Psoas muscle (tissue), 8 donors: ENCODE data around the gene LLCFC1. TPM values are rescaled to one million over a fixed set of nuclear protein-coding genes. Genes with fewer than 3 reads are reported as not detected.

ENCODE experiments used
- ATAC-seq, 4 donors: fragments of 200-7000 bp; cut with Tn5 transposase; one replicate each; pipeline ENCODE4 v1.9.1; 2020; ENCODE audit warnings: moderate library complexity in 3 of 4, mild to moderate bottlenecking in 2 of 4
- DNase-seq, 2 donors: peaks; one replicate each; pipeline ENCODE4 v3.0.0-alpha.2; 2020
- H3K27ac ChIP-seq: fragments of 200-600 bp; one replicate; pipeline ENCODE4 v1.8.0; 2022
- H3K27me3 ChIP-seq, 3 donors: fragments of 200-600 bp in 1 of 3; one replicate each; pipeline versions ENCODE4 v1.6.1 to v1.8.0; 2013 to 2022; ENCODE audit warnings: low read length in 2 of 3, mild to moderate bottlenecking in 2 of 3, moderate library complexity in 1 of 3; ENCODE audit not compliant: insufficient read depth in 3 of 3
- H3K36me3 ChIP-seq, 2 donors: fragments of 200-600 bp in 1 of 2; one replicate each; pipeline versions ENCODE4 v1.6.1 to v1.8.0; 2013 to 2022; ENCODE audit warnings: low read depth in 1 of 2, mild to moderate bottlenecking in 1 of 2, moderate library complexity in 1 of 2; ENCODE audit not compliant: insufficient read depth in 1 of 2
- H3K4me1 ChIP-seq: fragments of 200-600 bp; one replicate; pipeline ENCODE4 v1.8.0; 2022
- H3K4me3 ChIP-seq: fragments of 200-600 bp; one replicate; pipeline ENCODE4 v1.8.0; 2022; ENCODE audit warnings: mild to moderate bottlenecking
- H3K9me3 ChIP-seq: fragments of 200-600 bp; one replicate; pipeline ENCODE4 v1.8.0; 2022
- WGBS, 3 donors: extraction: QIAGEN DNeasy Blood & Tissue Kit; methylation state at CpG; one replicate each; pipeline versions ENCODE4 v1.1.6 to v1.1.7; 2013; 5-methylcytosine and 5-hydroxymethylcytosine counted together
- intact Hi-C, 2 donors: fragments of 100-400 bp; cut with DNase I; formaldehyde crosslinking; loops; one replicate each; pipeline versions ENCODE4 v1.11.0 to v1.14.2; 2022
- polyA plus RNA-seq, 3 donors: library from polyadenylated mRNA; stranded (reverse); fragments of 200-250 nt; gene quantifications; one replicate each; pipeline ENCODE4 v1.2.3, GENCODE V29; 2013
- total RNA-seq, 4 donors: library from RNA; stranded (reverse); fragmentation: NEBNext Ultra II Directional in 2 of 4; extraction: Animal tissue kit (Norgen Biotek cat#: 25700) in 2 of 4; gene quantifications; one replicate each; pipeline versions ENCODE4 v1.2.1 to v1.2.4, GENCODE V29; 2021 to 2023
- TF ChIP-seq, protein P1 (sequence below): fragments of 200-600 bp; IDR thresholded peaks from one replicate; pipeline ENCODE4 v1.8.0; 2022; ENCODE audit warnings: antibody characterized with exemption
- donor health status: healthy with polysubstance abuse.
- donor health status: DM: no; HTN: no; CAD: no; lungs with moderate emphysema.
- donor health status: Bipolar disorder and iron deficiency.
- donor health status: healthy.
- donor health status: DM: yes; HTN: yes; CAD: no.
- donor health status: DM: no; HTN: no; CAD: no.
- donor health status: DM: no; HTN: no; CAD: no.
- donor health status: DM: yes; HTN: yes; CAD: no.

Gene LLCFC1
- total and polyA plus RNA-seq, 7 donors = not detected

DNA sequence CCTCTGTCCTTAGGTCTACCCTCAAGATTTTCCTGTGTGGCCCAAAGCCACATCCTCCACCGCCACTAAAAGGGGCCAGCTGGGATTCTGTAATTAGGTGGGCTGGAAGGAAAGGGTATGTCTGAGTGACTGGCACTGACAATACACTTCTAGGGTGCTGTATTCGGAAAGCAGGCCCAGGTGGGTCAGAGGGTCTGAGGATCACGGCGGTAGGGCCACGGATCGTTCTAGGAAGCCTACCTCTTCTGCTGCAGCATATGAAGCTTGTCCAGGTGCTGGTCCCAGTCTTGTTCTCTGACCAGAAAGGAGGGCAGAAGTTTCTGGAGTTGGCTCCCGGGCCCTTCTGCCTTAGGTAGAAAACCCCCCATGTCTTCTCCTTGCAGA, 6.2 kb upstream of the LLCFC1 start:
- DNase-seq (no peak), ATAC-seq (no peak)
- H3K4me1 ChIP-seq = no peaks in the 10 kb centered on the region
- no peaks in the 10 kb centered on the region for H3K9me3 ChIP-seq
- H3K36me3 ChIP-seq = no peaks in the 10 kb centered on the region
- H3K27ac ChIP-seq = no peak overlapping the region
- 86% methylated on average over 7 of the region's 7 CpGs for WGBS, 3 donors
- H3K4me3 ChIP-seq = no peak overlapping the region
- intact Hi-C loops = no loop called here
- peaks cover 0 to 12% (median 0%) of the 10 kb centered on the region in 3 donors for H3K27me3 ChIP-seq
- TF ChIP-seq, protein P1, sequence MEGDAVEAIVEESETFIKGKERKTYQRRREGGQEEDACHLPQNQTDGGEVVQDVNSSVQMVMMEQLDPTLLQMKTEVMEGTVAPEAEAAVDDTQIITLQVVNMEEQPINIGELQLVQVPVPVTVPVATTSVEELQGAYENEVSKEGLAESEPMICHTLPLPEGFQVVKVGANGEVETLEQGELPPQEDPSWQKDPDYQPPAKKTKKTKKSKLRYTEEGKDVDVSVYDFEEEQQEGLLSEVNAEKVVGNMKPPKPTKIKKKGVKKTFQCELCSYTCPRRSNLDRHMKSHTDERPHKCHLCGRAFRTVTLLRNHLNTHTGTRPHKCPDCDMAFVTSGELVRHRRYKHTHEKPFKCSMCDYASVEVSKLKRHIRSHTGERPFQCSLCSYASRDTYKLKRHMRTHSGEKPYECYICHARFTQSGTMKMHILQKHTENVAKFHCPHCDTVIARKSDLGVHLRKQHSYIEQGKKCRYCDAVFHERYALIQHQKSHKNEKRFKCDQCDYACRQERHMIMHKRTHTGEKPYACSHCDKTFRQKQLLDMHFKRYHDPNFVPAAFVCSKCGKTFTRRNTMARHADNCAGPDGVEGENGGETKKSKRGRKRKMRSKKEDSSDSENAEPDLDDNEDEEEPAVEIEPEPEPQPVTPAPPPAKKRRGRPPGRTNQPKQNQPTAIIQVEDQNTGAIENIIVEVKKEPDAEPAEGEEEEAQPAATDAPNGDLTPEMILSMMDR = no peak

DNA sequence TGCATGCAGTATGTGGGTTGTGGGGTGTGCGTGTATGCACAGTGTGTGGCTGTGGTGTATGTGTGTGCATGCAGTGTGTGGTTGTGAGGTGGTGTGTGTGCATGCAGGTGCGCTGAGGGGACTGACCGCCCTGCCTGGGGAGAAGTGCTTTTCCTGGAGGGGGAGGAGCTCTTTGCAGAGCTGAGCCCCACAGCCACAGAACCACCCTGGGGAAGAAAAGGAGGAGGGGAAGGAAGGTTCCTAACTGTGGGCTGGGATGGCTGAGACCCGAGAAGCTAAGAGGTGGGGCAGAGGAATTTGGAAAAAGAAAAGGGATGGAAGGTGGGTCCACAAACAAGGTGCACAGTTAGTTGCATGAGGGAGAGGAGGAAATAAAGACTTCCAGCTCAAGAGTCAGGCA, 5.7 kb upstream of the LLCFC1 start, which contains the start of gene TRPV5:
Gene TRPV5 (minus strand): TSS at position 123 of the 400 bp plus-strand sequence. CDS start 287 bp downstream, outside the sequence.
- intact Hi-C loops = no loop called here
- Histone ChIP-seq H3K9me3 (no peaks in the 10 kb centered on the region), H3K4me3 (no peak within 1 kb of the TSS), H3K36me3 (no peaks in the 10 kb centered on the region), H3K4me1 (no peaks in the 10 kb centered on the region), H3K27ac (no peak within 1 kb of the TSS), H3K27me3 (peaks cover 0 to 12% (median 0%) of the 10 kb centered on the region in 3 donors)
- ATAC-seq (no peak), DNase-seq (no peak)
- 72 to 80% (median 74%) methylated on average over 4 of the region's 4 CpGs for WGBS, 3 donors
- TF ChIP-seq, protein P1 = no peak

DNA sequence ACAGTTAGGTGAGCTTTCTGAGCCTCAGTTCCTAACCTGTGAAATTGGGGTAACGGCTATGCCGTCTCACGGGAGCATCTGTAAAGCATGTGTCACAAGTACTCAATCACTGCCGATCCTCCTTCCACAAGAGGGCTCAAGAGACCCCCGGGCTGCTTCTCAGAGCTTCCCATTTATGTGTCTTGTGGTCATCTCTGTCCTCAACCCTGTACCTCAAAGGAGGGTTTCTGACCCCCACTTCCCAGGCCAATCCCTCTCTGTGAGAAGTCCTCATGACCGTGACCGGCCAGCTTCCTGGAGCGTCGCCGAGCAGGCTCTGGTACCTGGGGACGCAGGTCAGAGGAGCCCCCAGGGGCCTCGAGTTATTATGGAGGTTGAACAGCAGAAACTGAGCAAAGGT, 5.2 kb upstream of the LLCFC1 start:
- H3K9me3 ChIP-seq = no peaks in the 10 kb centered on the region
- whole genome bisulfite sequencing, 3 donors = 58 to 62% (median 60%) methylated on average over 12 of the region's 12 CpGs
- no peaks in the 10 kb centered on the region for H3K4me1 ChIP-seq
- TF ChIP-seq, protein P1 = no peak
- DNase-seq (no peak), ATAC-seq (no peak)
- no peaks in the 10 kb centered on the region for H3K36me3 ChIP-seq
- H3K27me3 ChIP-seq = peaks cover 0 to 12% (median 0%) of the 10 kb centered on the region in 3 donors
- intact Hi-C loops = no loop called here
- no peak overlapping the region for H3K27ac ChIP-seq
- no peak overlapping the region for H3K4me3 ChIP-seq

DNA sequence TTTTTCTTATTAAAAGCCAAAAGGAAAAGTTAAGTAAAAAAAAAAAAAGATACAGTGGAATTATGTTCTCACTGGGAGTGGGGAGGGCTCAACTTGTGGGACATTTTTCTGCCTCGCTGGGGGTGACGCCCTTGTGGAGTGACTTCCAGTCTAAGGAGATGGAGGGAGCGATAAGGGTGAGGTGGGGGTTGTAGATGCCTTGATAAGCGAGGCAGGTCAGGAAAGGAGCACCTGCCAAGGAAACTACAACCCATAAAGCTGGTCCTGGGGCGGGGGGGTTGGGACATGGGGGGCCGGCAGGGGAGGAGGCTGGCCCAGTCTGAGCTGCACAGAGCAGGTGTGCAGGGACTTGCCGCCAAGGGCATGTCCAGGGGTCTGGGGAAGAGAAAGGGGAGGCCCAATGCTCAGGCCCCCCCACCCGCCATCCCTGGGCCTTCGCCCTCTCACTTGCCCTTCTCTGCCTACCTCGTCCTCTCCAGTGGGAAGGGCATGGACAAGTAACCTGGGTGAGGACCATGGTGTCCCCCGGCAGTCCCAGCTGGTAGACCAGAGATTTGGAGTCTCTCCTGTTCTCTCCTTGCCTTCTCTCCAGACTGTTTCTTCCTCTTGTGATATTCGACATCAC, 3.2 kb upstream of the LLCFC1 start:
- no peak for ATAC-seq
- H3K27me3 ChIP-seq = peaks cover 0 to 12% (median 0%) of the 10 kb centered on the region in 3 donors
- intact Hi-C loops = no loop called here
- no peaks in the 10 kb centered on the region for H3K4me1 ChIP-seq
- H3K27ac ChIP-seq = no peak overlapping the region
- H3K4me3 ChIP-seq = no peak overlapping the region
- DNase-seq = no peak
- H3K36me3 ChIP-seq = no peaks in the 10 kb centered on the region
- 80 to 88% (median 81%) methylated on average over 12 of the region's 12 CpGs for WGBS, 3 donors
- TF ChIP-seq, protein P1 = no peak
- H3K9me3 ChIP-seq = no peaks in the 10 kb centered on the region

DNA sequence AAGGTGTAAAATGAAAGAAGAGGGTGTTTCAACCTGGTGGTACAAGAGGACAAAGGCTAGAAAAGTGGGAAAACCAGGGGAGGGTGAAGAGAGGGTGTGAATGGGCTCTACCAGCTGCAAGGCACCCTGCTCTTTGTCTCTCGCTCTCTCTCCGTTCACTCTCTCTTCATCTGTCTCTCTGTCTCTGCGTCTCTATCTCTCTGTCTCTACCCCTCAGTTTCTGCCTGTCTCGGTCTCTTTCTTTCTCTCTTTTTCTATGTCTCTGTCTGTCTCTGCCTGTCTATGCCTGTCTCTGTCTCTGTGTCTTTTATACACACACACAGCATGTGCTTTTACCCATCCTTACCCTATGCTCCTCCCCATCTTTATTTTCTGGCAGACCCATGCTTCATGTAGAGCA, 673 bp upstream of the LLCFC1 start:
- intact Hi-C loops = no loop called here
- WGBS, 3 donors = 94 to 98% (median 97%) methylated on average over 4 of the region's 4 CpGs
- H3K36me3 ChIP-seq = no peaks in the 10 kb centered on the region
- TF ChIP-seq, protein P1 = no peak
- H3K27me3 ChIP-seq = peaks cover 0 to 12% (median 2%) of the 10 kb centered on the region in 3 donors
- DNase-seq (no peak), ATAC-seq (no peak)
- H3K9me3 ChIP-seq = no peaks in the 10 kb centered on the region
- H3K4me3 ChIP-seq = no peak overlapping the region
- H3K4me1 ChIP-seq = no peaks in the 10 kb centered on the region
- no peak overlapping the region for H3K27ac ChIP-seq
